ENCODE data around the gene GALNT9. TPM values are rescaled to one million over a fixed set of nuclear protein-coding genes. Genes with fewer than 3 reads are reported as not detected.

GALNT9 gene
- polyA plus RNA-seq, 1 donor = 4.5 TPM

GRCh38 chr12:132182711-132183365 is 146.6 kb downstream of the GALNT9 start:
- H3K36me3 ChIP-seq (ENCODE audit: control insufficient read depth, insufficient read depth, low read length) = no peaks in the 10 kb centered on the region
- H3K9me3 ChIP-seq (ENCODE audit: control insufficient read depth, low read depth, low read length) = peaks cover 12% of the 10 kb centered on the region
- peaks cover 43% of the 10 kb centered on the region for H3K27me3 ChIP-seq (ENCODE audit: control insufficient read depth, insufficient read depth, low read length)
- WGBS (ENCODE audit: insufficient coverage, low lambda C conversion rate) = no CpG with 5 or more reads among the region's 10 CpGs
- H3K4me3 ChIP-seq (ENCODE audit: low read length) = no peak overlapping the region
- DNase-seq = no peak
- no peaks in the 10 kb centered on the region for H3K4me1 ChIP-seq (ENCODE audit: control insufficient read depth, insufficient read depth, low read length)
- no peak overlapping the region for H3K27ac ChIP-seq (ENCODE audit: low read length)

DNA sequence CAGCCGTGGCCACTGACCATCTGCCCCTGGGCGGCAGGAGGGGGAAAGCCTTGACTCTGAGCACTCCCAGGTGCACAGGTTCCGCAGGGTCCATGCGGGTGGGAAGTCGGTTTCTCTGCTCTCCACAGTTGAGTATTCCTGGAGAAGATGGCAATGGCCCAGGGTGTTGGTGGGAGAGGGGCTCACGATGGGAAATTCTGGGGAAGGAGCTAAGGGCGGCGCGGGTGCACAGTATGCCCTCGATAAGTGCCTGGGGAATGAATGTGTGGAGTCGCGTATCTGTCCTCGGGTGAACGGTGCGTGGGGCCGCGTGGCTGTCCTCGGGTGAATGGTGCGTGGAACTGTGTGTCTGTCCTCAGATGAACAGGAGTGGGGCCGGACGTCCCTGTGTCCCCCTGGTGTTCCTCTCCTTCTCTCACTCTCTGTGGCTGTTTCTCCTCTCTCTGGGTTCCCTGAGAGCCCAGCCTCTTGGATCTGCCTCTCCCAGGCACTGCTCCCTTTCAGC is 147.1 kb downstream of the GALNT9 start:
- H3K27ac ChIP-seq (ENCODE audit: low read length) = no peak overlapping the region
- peaks cover 42% of the 10 kb centered on the region for H3K27me3 ChIP-seq (ENCODE audit: control insufficient read depth, insufficient read depth, low read length)
- H3K4me1 ChIP-seq (ENCODE audit: control insufficient read depth, insufficient read depth, low read length) = no peaks in the 10 kb centered on the region
- no peak overlapping the region for H3K4me3 ChIP-seq (ENCODE audit: low read length)
- peaks cover 10% of the 10 kb centered on the region for H3K9me3 ChIP-seq (ENCODE audit: control insufficient read depth, low read depth, low read length)
- no peak for DNase-seq
- 80% methylated on average over 2 of the region's 21 CpGs for WGBS (ENCODE audit: insufficient coverage, low lambda C conversion rate)
- no peaks in the 10 kb centered on the region for H3K36me3 ChIP-seq (ENCODE audit: control insufficient read depth, insufficient read depth, low read length)

GRCh38 chr12:132181570-132182200 is 147.7 kb downstream of the GALNT9 start:
- H3K4me1 ChIP-seq (ENCODE audit: control insufficient read depth, insufficient read depth, low read length) = no peaks in the 10 kb centered on the region
- no peaks in the 10 kb centered on the region for H3K36me3 ChIP-seq (ENCODE audit: control insufficient read depth, insufficient read depth, low read length)
- H3K27ac ChIP-seq (ENCODE audit: low read length) = no peak overlapping the region
- no peak overlapping the region for H3K4me3 ChIP-seq (ENCODE audit: low read length)
- peaks cover 5% of the 10 kb centered on the region for H3K9me3 ChIP-seq (ENCODE audit: control insufficient read depth, low read depth, low read length)
- DNase-seq = no peak
- no CpG with 5 or more reads among the region's 33 CpGs for WGBS (ENCODE audit: insufficient coverage, low lambda C conversion rate)
- H3K27me3 ChIP-seq (ENCODE audit: control insufficient read depth, insufficient read depth, low read length) = peaks cover 42% of the 10 kb centered on the region

DNA sequence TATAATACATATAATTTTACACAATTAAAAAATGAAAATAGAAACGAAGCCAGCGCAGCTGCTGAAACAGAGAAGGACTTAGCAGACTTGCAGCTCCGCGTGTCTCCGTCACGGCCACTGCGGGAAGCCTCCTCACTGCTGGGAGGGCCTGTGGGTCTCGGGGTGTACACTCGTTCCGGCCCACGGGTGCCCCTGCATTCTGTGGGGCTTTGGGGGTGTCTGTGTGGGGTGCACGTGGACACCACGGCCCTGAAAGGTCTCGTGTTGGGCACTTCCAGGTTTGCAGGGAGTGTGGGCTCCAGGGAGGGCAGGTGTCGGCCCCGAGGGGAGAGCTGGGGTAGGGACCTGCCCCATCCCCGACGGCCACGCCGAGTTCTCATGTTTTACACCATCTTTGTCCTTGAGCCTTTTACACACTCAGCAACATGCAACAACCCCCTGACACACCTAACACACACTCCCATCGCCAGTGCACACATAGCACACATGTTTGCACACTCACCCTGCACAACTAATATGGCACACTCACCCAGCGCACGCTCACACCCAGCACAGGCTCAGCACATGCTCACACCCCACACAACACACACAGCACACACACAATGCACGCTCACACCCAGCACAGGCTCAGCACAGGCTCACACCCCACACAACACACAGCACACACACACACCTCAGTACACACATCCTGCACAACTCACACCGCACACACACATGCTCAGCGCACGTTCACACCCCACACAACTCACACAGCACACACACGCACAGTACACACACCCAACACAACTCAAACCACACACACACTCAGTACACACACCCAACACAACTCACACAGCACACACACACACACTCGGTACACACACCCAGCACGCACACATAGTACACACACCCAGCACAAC is 148.5 kb downstream of the GALNT9 start:
- H3K27me3 ChIP-seq (ENCODE audit: control insufficient read depth, insufficient read depth, low read length) = peaks cover 39% of the 10 kb centered on the region
- DNase-seq = no peak
- WGBS (ENCODE audit: insufficient coverage, low lambda C conversion rate) = 83% methylated on average over 1 of the region's 30 CpGs

GRCh38 chr12:132179431-132180362 is 149.7 kb downstream of the GALNT9 start:
- WGBS (ENCODE audit: insufficient coverage, low lambda C conversion rate) = no CpG with 5 or more reads among the region's 19 CpGs
- Histone ChIP-seq H3K27me3 (ENCODE audit: control insufficient read depth, insufficient read depth, low read length) (peaks cover 38% of the 10 kb centered on the region), H3K36me3 (ENCODE audit: control insufficient read depth, insufficient read depth, low read length) (no peaks in the 10 kb centered on the region), H3K4me3 (ENCODE audit: low read length) (no peak overlapping the region), H3K9me3 (ENCODE audit: control insufficient read depth, low read depth, low read length) (peaks cover 7% of the 10 kb centered on the region), H3K4me1 (ENCODE audit: control insufficient read depth, insufficient read depth, low read length) (no peaks in the 10 kb centered on the region), H3K27ac (ENCODE audit: low read length) (no peak overlapping the region)
- DNase-seq = no peak

More for the DNA sequence above, 148.5 kb downstream of the GALNT9 start:
- peaks cover 7% of the 10 kb centered on the region for H3K9me3 ChIP-seq (ENCODE audit: control insufficient read depth, low read depth, low read length)
- H3K4me3 ChIP-seq (ENCODE audit: low read length) = no peak overlapping the region
- no peak overlapping the region for H3K27ac ChIP-seq (ENCODE audit: low read length)
- H3K4me1 ChIP-seq (ENCODE audit: control insufficient read depth, insufficient read depth, low read length) = no peaks in the 10 kb centered on the region
- H3K36me3 ChIP-seq (ENCODE audit: control insufficient read depth, insufficient read depth, low read length) = no peaks in the 10 kb centered on the region

- no peak for DNase-seq
- Histone ChIP-seq H3K9me3 (ENCODE audit: control insufficient read depth, low read depth, low read length) (peaks cover 7% of the 10 kb centered on the region), H3K27me3 (ENCODE audit: control insufficient read depth, insufficient read depth, low read length) (peaks cover 44% of the 10 kb centered on the region), H3K36me3 (ENCODE audit: control insufficient read depth, insufficient read depth, low read length) (no peaks in the 10 kb centered on the region), H3K4me3 (ENCODE audit: low read length) (no peak overlapping the region), H3K27ac (ENCODE audit: low read length) (no peak overlapping the region), H3K4me1 (ENCODE audit: control insufficient read depth, insufficient read depth, low read length) (no peaks in the 10 kb centered on the region)
- no CpG with 5 or more reads among the region's 39 CpGs for WGBS (ENCODE audit: insufficient coverage, low lambda C conversion rate)
Observed at GRCh38 chr12:132178801-132179401, 150.5 kb downstream of the GALNT9 start.

- no peak overlapping the region for H3K27ac ChIP-seq (ENCODE audit: low read length)
- H3K36me3 ChIP-seq (ENCODE audit: control insufficient read depth, insufficient read depth, low read length) = no peaks in the 10 kb centered on the region
- H3K4me1 ChIP-seq (ENCODE audit: control insufficient read depth, insufficient read depth, low read length) = no peaks in the 10 kb centered on the region
- WGBS (ENCODE audit: insufficient coverage, low lambda C conversion rate) = no CpG with 5 or more reads among the region's 8 CpGs
- H3K9me3 ChIP-seq (ENCODE audit: control insufficient read depth, low read depth, low read length) = peaks cover 7% of the 10 kb centered on the region
- H3K27me3 ChIP-seq (ENCODE audit: control insufficient read depth, insufficient read depth, low read length) = peaks cover 45% of the 10 kb centered on the region
- DNase-seq = no peak
- H3K4me3 ChIP-seq (ENCODE audit: low read length) = no peak overlapping the region
Observed at GRCh38 chr12:132178316-132178715, 151.1 kb downstream of the GALNT9 start.

DNA sequence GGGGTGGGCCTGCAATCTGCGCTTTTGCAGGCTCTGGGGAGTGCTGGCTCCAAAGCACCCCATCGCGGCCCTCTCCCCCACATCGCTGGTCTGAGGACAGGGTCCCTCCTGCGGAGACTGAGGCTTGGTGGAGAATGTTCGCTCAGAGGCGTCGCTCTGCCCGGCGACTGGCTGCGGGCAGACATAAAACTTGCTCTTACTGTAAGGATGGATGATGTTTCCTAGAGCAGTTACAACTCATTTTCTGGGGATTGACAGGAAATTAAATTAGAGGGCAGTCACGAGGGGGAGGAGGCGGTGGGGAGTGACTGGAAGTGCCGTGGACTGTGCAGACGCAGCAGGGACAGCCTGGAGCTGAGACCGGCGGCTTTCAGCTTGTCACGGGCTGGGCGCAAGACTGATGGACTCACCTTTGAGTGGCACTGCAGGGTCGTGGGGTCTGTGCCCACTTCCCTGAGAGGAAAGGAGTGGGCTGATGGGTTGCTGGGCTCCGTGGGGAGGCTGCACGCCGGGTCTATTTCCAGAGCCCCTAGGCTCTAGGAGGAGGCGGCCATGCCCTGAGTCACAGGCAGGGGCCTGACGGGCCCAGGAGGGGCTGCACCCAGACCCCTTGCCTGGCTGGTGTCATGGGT is 152.4 kb downstream of the GALNT9 start:
- no CpG with 5 or more reads among the region's 25 CpGs for WGBS (ENCODE audit: insufficient coverage, low lambda C conversion rate)
- H3K27me3 ChIP-seq (ENCODE audit: control insufficient read depth, insufficient read depth, low read length) = peaks cover 37% of the 10 kb centered on the region

DNA sequence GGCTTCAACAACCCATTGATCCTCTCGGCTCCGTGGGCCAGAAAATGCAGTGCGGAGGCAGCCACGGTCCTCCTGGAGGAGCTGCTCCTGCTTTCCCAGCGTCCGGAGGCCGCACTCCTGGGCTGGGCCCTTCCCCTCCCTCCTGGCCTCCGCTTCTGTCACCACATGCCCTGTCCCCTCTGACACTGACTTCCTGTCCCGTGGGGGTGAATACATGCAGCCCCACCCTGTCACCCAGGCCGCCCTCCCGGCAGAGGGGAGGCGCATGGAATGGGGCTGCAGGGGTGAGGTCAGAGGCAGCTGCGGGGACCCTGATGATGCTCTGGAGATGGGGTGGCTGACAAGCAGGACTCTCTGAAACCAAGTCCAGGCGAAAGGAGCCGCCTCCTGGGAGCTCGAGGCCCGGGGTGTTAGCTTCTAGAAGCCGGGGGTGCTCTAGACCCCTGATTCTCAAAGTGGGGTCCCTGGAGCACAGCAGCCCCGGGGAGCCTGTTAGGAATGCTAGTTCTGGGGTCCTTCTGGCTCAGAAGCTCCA is 152.9 kb downstream of the GALNT9 start:
- Histone ChIP-seq H3K9me3 (ENCODE audit: control insufficient read depth, low read depth, low read length) (peaks cover 7% of the 10 kb centered on the region), H3K27me3 (ENCODE audit: control insufficient read depth, insufficient read depth, low read length) (peaks cover 37% of the 10 kb centered on the region), H3K4me3 (ENCODE audit: low read length) (no peak overlapping the region), H3K4me1 (ENCODE audit: control insufficient read depth, insufficient read depth, low read length) (no peaks in the 10 kb centered on the region), H3K36me3 (ENCODE audit: control insufficient read depth, insufficient read depth, low read length) (no peaks in the 10 kb centered on the region), H3K27ac (ENCODE audit: low read length) (no peak overlapping the region)
- DNase-seq = no peak
- no CpG with 5 or more reads among the region's 19 CpGs for WGBS (ENCODE audit: insufficient coverage, low lambda C conversion rate)

More for the DNA sequence above, 152.4 kb downstream of the GALNT9 start:
- H3K27ac ChIP-seq (ENCODE audit: low read length) = no peak overlapping the region
- H3K4me3 ChIP-seq (ENCODE audit: low read length) = no peak overlapping the region
- no peaks in the 10 kb centered on the region for H3K36me3 ChIP-seq (ENCODE audit: control insufficient read depth, insufficient read depth, low read length)
- H3K4me1 ChIP-seq (ENCODE audit: control insufficient read depth, insufficient read depth, low read length) = no peaks in the 10 kb centered on the region
- DNase-seq = no peak
- peaks cover 7% of the 10 kb centered on the region for H3K9me3 ChIP-seq (ENCODE audit: control insufficient read depth, low read depth, low read length)

Measured in large intestine (tissue), 3 donors.